Astrocyte (in vitro differentiated cells and primary cell): Measurements from ENCODE around the gene CDC42EP4.

Experiments
- CTCF ChIP-seq: IDR thresholded peaks from 2 replicates; pipeline ENCODE4 v1.5.1; 2011; ENCODE audit warnings: low read depth, mild to moderate bottlenecking, inconsistent platforms, low read length, moderate library complexity; ENCODE audit not compliant: insufficient read depth
- EZH2 ChIP-seq: IDR thresholded peaks from 2 replicates; pipeline ENCODE4 v1.6.1; 2012; ENCODE audit warnings: mild to moderate bottlenecking, low read length, inconsistent platforms; ENCODE audit not compliant: insufficient read depth

- TF ChIP-seq CTCF (no peak), EZH2 (no peak)
These were observed 48.8 kb downstream of the CDC42EP4 start for GRCh38 chr17:73262676-73263642.
